Suprapubic skin (tissue), 3 donors: ENCODE measurements around the gene FYN.

Source experiments
- EP300 ChIP-seq: sonication (generic); formaldehyde crosslinking; IDR thresholded peaks from one replicate; pipeline ENCODE4 v1.6.1; 2017; ENCODE audit warnings: antibody characterized with exemption
- POLR2A ChIP-seq, 2 donors: fragments of 450-650 bp; IDR thresholded peaks; one replicate each; pipeline ENCODE4 v1.6.1; 2017; ENCODE audit warnings: antibody characterized with exemption in 2 of 2, mild to moderate bottlenecking in 2 of 2, moderate library complexity in 2 of 2
- TF ChIP-seq, protein P1 (sequence below), 2 donors: fragments of 200-600 bp in 1 of 2; fragments of 450-650 bp in 1 of 2; sonication (generic) in 1 of 2; IDR thresholded peaks; one replicate each; pipeline ENCODE4 v1.5.1; 2016 to 2019; ENCODE audit warnings: antibody characterized with exemption in 2 of 2, mild to moderate bottlenecking in 1 of 2, moderate library complexity in 1 of 2

DNA sequence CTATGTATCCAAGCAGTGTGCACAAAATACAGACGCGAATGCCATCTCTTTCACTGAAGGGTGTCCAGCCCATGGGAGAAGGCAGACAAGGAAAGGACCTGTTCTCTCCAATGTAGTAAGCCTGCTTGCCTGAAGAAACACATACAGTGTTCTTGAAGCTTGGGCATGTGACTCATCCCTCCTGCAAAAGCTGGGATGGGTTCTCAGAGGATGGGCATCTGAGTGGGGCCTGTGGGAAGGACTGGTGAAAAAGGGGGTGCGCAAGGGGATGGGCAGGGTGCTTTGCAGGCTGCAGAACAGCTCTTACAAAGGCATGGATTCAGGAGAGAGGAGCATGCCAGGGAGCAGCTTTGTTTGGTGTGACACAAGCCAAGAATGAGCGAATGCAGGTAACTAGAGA, 128.1 kb downstream of the FYN start:
- no peak for TF ChIP-seq EP300
- TF ChIP-seq, protein P1, sequence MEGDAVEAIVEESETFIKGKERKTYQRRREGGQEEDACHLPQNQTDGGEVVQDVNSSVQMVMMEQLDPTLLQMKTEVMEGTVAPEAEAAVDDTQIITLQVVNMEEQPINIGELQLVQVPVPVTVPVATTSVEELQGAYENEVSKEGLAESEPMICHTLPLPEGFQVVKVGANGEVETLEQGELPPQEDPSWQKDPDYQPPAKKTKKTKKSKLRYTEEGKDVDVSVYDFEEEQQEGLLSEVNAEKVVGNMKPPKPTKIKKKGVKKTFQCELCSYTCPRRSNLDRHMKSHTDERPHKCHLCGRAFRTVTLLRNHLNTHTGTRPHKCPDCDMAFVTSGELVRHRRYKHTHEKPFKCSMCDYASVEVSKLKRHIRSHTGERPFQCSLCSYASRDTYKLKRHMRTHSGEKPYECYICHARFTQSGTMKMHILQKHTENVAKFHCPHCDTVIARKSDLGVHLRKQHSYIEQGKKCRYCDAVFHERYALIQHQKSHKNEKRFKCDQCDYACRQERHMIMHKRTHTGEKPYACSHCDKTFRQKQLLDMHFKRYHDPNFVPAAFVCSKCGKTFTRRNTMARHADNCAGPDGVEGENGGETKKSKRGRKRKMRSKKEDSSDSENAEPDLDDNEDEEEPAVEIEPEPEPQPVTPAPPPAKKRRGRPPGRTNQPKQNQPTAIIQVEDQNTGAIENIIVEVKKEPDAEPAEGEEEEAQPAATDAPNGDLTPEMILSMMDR (IDR thresholded peaks at IDR 0.05): no peak
- no peak for TF ChIP-seq POLR2A (IDR thresholded peaks at IDR 0.05)
